SH-SY5Y (cell line): ENCODE data around the gene TRIP6.

Experiments used
- GATA2 ChIP-seq: IDR thresholded peaks from 2 replicates; pipeline ENCODE4 v1.6.1; 2011; ENCODE audit warnings: mild to moderate bottlenecking, low read depth, low read length
- GATA3 ChIP-seq: IDR thresholded peaks from 2 replicates; pipeline ENCODE4 v1.6.1; 2011; ENCODE audit warnings: low read depth, mild to moderate bottlenecking, low read length, moderate library complexity

DNA sequence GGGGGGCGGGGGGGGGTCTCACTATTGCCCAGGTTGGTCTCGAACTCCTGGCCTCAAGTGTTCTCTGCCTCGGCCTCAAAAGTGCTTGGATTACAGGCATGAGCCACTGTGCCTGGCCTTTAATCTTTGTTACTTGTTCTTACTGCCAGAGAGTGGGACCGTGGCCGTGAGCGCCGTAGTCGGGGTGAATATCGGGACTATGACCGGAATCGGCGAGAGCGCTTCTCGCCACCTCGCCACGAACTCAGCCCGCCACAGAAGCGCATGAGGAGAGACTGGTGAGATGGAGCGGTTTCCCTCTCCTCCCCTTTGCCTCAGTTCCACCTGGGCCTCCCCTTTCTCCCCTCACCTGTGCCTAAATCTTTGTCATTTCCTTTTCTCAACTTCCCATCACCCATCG lies 13.9 kb downstream of the TRIP6 start:
- TF ChIP-seq GATA2, result no peak
- TF ChIP-seq GATA3, result no peak
